Effector memory CD8-positive, alpha-beta T cell (primary cell): ENCODE results near the gene CDK9.

Experiments used
- ATAC-seq: fragments of 150-1000 bp; cut with Tn5 transposase; replicated peaks from 2 replicates; pipeline ENCODE4 v1.10.0; 2021; ENCODE audit warnings: mild to moderate bottlenecking, moderate library complexity
- DNase-seq, 3 experiments: peaks; one replicate each; pipeline ENCODE4 v3.0.0; 2021
- H3K27ac Mint-ChIP-seq, 2 donors: one replicate each; pipeline ENCODE4 v1.8.0; 2022; ENCODE audit warnings: mild to moderate bottlenecking in 2 of 2, mixed read lengths in 2 of 2, moderate library complexity in 2 of 2
- H3K27me3 Mint-ChIP-seq, 2 donors: one replicate each; pipeline ENCODE4 v1.8.0; 2022; ENCODE audit warnings: mixed read lengths in 2 of 2
- H3K36me3 Mint-ChIP-seq: one replicate; pipeline ENCODE4 v1.8.0; 2022; ENCODE audit warnings: mild to moderate bottlenecking, moderate library complexity, mixed read lengths; ENCODE audit not compliant: insufficient read depth
- H3K4me1 Mint-ChIP-seq, 2 donors: one replicate each; pipeline ENCODE4 v1.8.0; 2022; ENCODE audit warnings: low read depth in 2 of 2, mixed read lengths in 2 of 2
- H3K4me3 Mint-ChIP-seq, 2 donors: one replicate each; pipeline ENCODE4 v1.8.0; 2022; ENCODE audit warnings: mild to moderate bottlenecking in 2 of 2, mixed read lengths in 2 of 2, moderate library complexity in 2 of 2
- H3K9me3 Mint-ChIP-seq, 2 donors: one replicate each; pipeline ENCODE4 v1.8.0; 2022; ENCODE audit warnings: mixed read lengths in 2 of 2

Gene CDK9

GRCh38 chr9:127809002-127809539 lies 23.2 kb downstream of the CDK9 start:
- Mint-ChIP-seq H3K27ac (peak overlapping the region in 1 of 2 donors; percentile 55), H3K4me3 (no peak overlapping the region), H3K9me3 (no peaks in the 10 kb centered on the region), H3K27me3 (no peaks in the 10 kb centered on the region), H3K4me1 (peaks cover 0 to 11% of the 10 kb centered on the region in 2 donors), H3K36me3 (peaks cover 59% of the 10 kb centered on the region)
- DNase-seq (no peak), ATAC-seq (peak; percentile 51)

GRCh38 chr9:127809540-127810377 lies 23.9 kb downstream of the CDK9 start:
- DNase-seq (no peak), ATAC-seq (peak; percentile 45)
- Mint-ChIP-seq H3K4me3 (no peak overlapping the region), H3K36me3 (peaks cover 61% of the 10 kb centered on the region), H3K9me3 (no peaks in the 10 kb centered on the region), H3K27me3 (no peaks in the 10 kb centered on the region), H3K27ac (peak overlapping the region in 1 of 2 donors; percentile 55), H3K4me1 (peaks cover 0 to 7% of the 10 kb centered on the region in 2 donors)

- no peak for ATAC-seq
- Mint-ChIP-seq H3K36me3 (peaks cover 61% of the 10 kb centered on the region), H3K4me3 (no peak overlapping the region)
Measured at GRCh38 chr9:127810378-127811187, 24.7 kb downstream of the CDK9 start.

GRCh38 chr9:127812011-127812410 lies 26.2 kb downstream of the CDK9 start:
- peaks cover 0 to 5% of the 10 kb centered on the region in 2 donors for H3K4me1 Mint-ChIP-seq
- H3K4me3 Mint-ChIP-seq, result no peak overlapping the region
- no peak for ATAC-seq
- no peak for DNase-seq
- H3K9me3 Mint-ChIP-seq, result no peaks in the 10 kb centered on the region
- H3K36me3 Mint-ChIP-seq, result peaks cover 58% of the 10 kb centered on the region
- no peaks in the 10 kb centered on the region for H3K27me3 Mint-ChIP-seq
- no peak overlapping the region for H3K27ac Mint-ChIP-seq

More at GRCh38 chr9:127810378-127811187, 24.7 kb downstream of the CDK9 start:
- no peak for DNase-seq
- Mint-ChIP-seq H3K9me3 (no peaks in the 10 kb centered on the region), H3K4me1 (peaks cover 0 to 7% of the 10 kb centered on the region in 2 donors), H3K27me3 (no peaks in the 10 kb centered on the region), H3K27ac (no peak overlapping the region)

- ATAC-seq (no peak), DNase-seq (no peak)
- no peaks in the 10 kb centered on the region for H3K27me3 Mint-ChIP-seq
- peaks cover 3% of the 10 kb centered on the region in 2 donors for H3K4me1 Mint-ChIP-seq
- H3K4me3 Mint-ChIP-seq, result no peak overlapping the region
- no peaks in the 10 kb centered on the region for H3K9me3 Mint-ChIP-seq
- H3K36me3 Mint-ChIP-seq, result peaks cover 49% of the 10 kb centered on the region
- H3K27ac Mint-ChIP-seq, result peak overlapping the region; percentile 31 to 53
Measured at GRCh38 chr9:127812936-127813675, 27.3 kb downstream of the CDK9 start.

- Mint-ChIP-seq H3K9me3 (no peaks in the 10 kb centered on the region), H3K4me1 (peaks cover 3 to 5% of the 10 kb centered on the region in 2 donors), H3K27ac (peak overlapping the region; percentile 31 to 72), H3K27me3 (no peaks in the 10 kb centered on the region), H3K4me3 (no peak overlapping the region), H3K36me3 (peaks cover 49% of the 10 kb centered on the region)
- ATAC-seq, result no peak
- no peak for DNase-seq
Measured at GRCh38 chr9:127813686-127814226, 27.9 kb downstream of the CDK9 start.

- no peak for DNase-seq
- Mint-ChIP-seq H3K27me3 (no peaks in the 10 kb centered on the region), H3K27ac (peak overlapping the region in 1 of 2 donors; percentile 72), H3K9me3 (no peaks in the 10 kb centered on the region), H3K36me3 (peaks cover 48% of the 10 kb centered on the region), H3K4me3 (no peak overlapping the region), H3K4me1 (peaks cover 3 to 5% of the 10 kb centered on the region in 2 donors)
- ATAC-seq, result no peak
Measured at GRCh38 chr9:127814619-127815511, 29.0 kb downstream of the CDK9 start.

- Mint-ChIP-seq H3K4me3 (no peak overlapping the region), H3K4me1 (peaks cover 3 to 5% of the 10 kb centered on the region in 2 donors), H3K27ac (no peak overlapping the region), H3K27me3 (no peaks in the 10 kb centered on the region), H3K36me3 (peaks cover 48% of the 10 kb centered on the region), H3K9me3 (no peaks in the 10 kb centered on the region)
- ATAC-seq (no peak), DNase-seq (no peak)
Measured at GRCh38 chr9:127815512-127816361, 29.9 kb downstream of the CDK9 start.

GRCh38 chr9:127816362-127816725 lies 30.5 kb downstream of the CDK9 start:
- Mint-ChIP-seq H3K4me1 (peaks cover 3 to 5% of the 10 kb centered on the region in 2 donors), H3K27me3 (no peaks in the 10 kb centered on the region), H3K9me3 (no peaks in the 10 kb centered on the region), H3K4me3 (no peak overlapping the region), H3K36me3 (peaks cover 42% of the 10 kb centered on the region), H3K27ac (peak overlapping the region in 1 of 2 donors; percentile 86)
- no peak for DNase-seq
- no peak for ATAC-seq

GRCh38 chr9:127816728-127817127 lies 30.9 kb downstream of the CDK9 start:
- Mint-ChIP-seq H3K27me3 (no peaks in the 10 kb centered on the region), H3K4me1 (peaks cover 3 to 5% of the 10 kb centered on the region in 2 donors), H3K9me3 (no peaks in the 10 kb centered on the region), H3K27ac (peak overlapping the region; percentile 80 to 86), H3K4me3 (no peak overlapping the region), H3K36me3 (peaks cover 43% of the 10 kb centered on the region)
- DNase-seq (no peak), ATAC-seq (no peak)

GRCh38 chr9:127817881-127818434 lies 32.1 kb downstream of the CDK9 start:
- Mint-ChIP-seq H3K4me3 (no peak overlapping the region), H3K36me3 (peaks cover 35% of the 10 kb centered on the region), H3K9me3 (no peaks in the 10 kb centered on the region), H3K4me1 (peaks cover 3 to 5% of the 10 kb centered on the region in 2 donors), H3K27ac (peak overlapping the region in 1 of 2 donors; percentile 86), H3K27me3 (no peaks in the 10 kb centered on the region)
- ATAC-seq, result no peak
- DNase-seq, result no peak
